ENCODE results near the gene OIT3.

Gene OIT3

GRCh38 chr10:72948762-72949161 lies 55.2 kb downstream of the OIT3 start:
- no peak for TF ChIP-seq CTCF (IDR thresholded peaks at IDR 0.05; ENCODE audit: unreplicated experiment in 3 of 3)
- Mint-ChIP-seq H3K4me3 (no peak overlapping the region), H3K9me3 (no peaks in the 10 kb centered on the region), H3K27me3 (ENCODE audit: low read depth) (peaks cover 4% of the 10 kb centered on the region), H3K27ac (no peak overlapping the region), H3K36me3 (ENCODE audit: low read depth) (no peaks in the 10 kb centered on the region), H3K4me1 (no peaks in the 10 kb centered on the region)

- Mint-ChIP-seq H3K36me3 (ENCODE audit: low read depth) (no peaks in the 10 kb centered on the region), H3K27ac (no peak overlapping the region), H3K4me3 (no peak overlapping the region), H3K27me3 (ENCODE audit: low read depth) (no peaks in the 10 kb centered on the region), H3K4me1 (peaks cover 10% of the 10 kb centered on the region), H3K9me3 (no peaks in the 10 kb centered on the region)
- no peak for TF ChIP-seq CTCF (IDR thresholded peaks at IDR 0.05; ENCODE audit: unreplicated experiment in 3 of 3)
These were observed 58.2 kb downstream of the OIT3 start for GRCh38 chr10:72951760-72952159.

GRCh38 chr10:72952189-72952588 lies 58.6 kb downstream of the OIT3 start:
- no peak for TF ChIP-seq CTCF (IDR thresholded peaks at IDR 0.05; ENCODE audit: unreplicated experiment in 3 of 3)
- Mint-ChIP-seq H3K4me3 (no peak overlapping the region), H3K27me3 (ENCODE audit: low read depth) (no peaks in the 10 kb centered on the region)

GRCh38 chr10:72952642-72953158 lies 59.2 kb downstream of the OIT3 start:
- Mint-ChIP-seq H3K27ac (peak overlapping the region in 1 of 3 experiments; percentile 14), H3K27me3 (ENCODE audit: low read depth) (no peaks in the 10 kb centered on the region), H3K36me3 (ENCODE audit: low read depth) (no peaks in the 10 kb centered on the region), H3K4me1 (peaks cover 10% of the 10 kb centered on the region), H3K9me3 (no peaks in the 10 kb centered on the region), H3K4me3 (no peak overlapping the region)
- no peak for TF ChIP-seq CTCF (IDR thresholded peaks at IDR 0.05; ENCODE audit: unreplicated experiment in 3 of 3)

More at GRCh38 chr10:72952189-72952588, 58.6 kb downstream of the OIT3 start:
- Mint-ChIP-seq H3K36me3 (ENCODE audit: low read depth) (no peaks in the 10 kb centered on the region), H3K27ac (no peak overlapping the region), H3K4me1 (peaks cover 10% of the 10 kb centered on the region), H3K9me3 (no peaks in the 10 kb centered on the region)

- H3K27ac Mint-ChIP-seq, result peak overlapping the region in 2 of 3 experiments; percentile 9 to 63
- TF ChIP-seq CTCF (IDR thresholded peaks at IDR 0.05; ENCODE audit: unreplicated experiment in 3 of 3), result no peak
- H3K4me3 Mint-ChIP-seq, result peak overlapping the region in 1 of 3 experiments; percentile 60
- H3K27me3 Mint-ChIP-seq (ENCODE audit: low read depth), result no peaks in the 10 kb centered on the region
- H3K4me1 Mint-ChIP-seq, result peaks cover 10% of the 10 kb centered on the region
- H3K9me3 Mint-ChIP-seq, result no peaks in the 10 kb centered on the region
- no peaks in the 10 kb centered on the region for H3K36me3 Mint-ChIP-seq (ENCODE audit: low read depth)
These were observed 60.1 kb downstream of the OIT3 start for GRCh38 chr10:72953687-72954086.

- H3K4me3 Mint-ChIP-seq, result peak overlapping the region in 1 of 3 experiments; percentile 60
- no peaks in the 10 kb centered on the region for H3K27me3 Mint-ChIP-seq (ENCODE audit: low read depth)
- TF ChIP-seq CTCF (IDR thresholded peaks at IDR 0.05; ENCODE audit: unreplicated experiment in 3 of 3), result no peak
- H3K4me1 Mint-ChIP-seq, result peaks cover 10% of the 10 kb centered on the region
- no peaks in the 10 kb centered on the region for H3K36me3 Mint-ChIP-seq (ENCODE audit: low read depth)
- H3K9me3 Mint-ChIP-seq, result no peaks in the 10 kb centered on the region
- H3K27ac Mint-ChIP-seq, result peak overlapping the region in 2 of 3 experiments; percentile 9 to 84
These were observed 60.7 kb downstream of the OIT3 start for GRCh38 chr10:72954230-72954595.
